HCT116 (cell line): Measurements from ENCODE around the gene RANBP17. TPM values are rescaled to one million over a fixed set of nuclear protein-coding genes. Genes with fewer than 3 reads are reported as not detected.

Experiments
- ATAC-seq: fragments of 200-7000 bp; cut with Tn5 transposase; 2 replicates; pipeline ENCODE4 v1.9.1; 2020; ENCODE audit warnings: mild to moderate bottlenecking, moderate library complexity
- BruUV-seq: library from RNA; stranded (reverse); fragments of 400-500 nt; replicated peaks from 2 replicates; lab custom pipeline; 2021; lab: Mats Ljungman, UMichigan
- CTCF ChIA-PET: fragments of 300-600 bp; sonication (Branson Sonifier 250); formaldehyde crosslinking; loops from one replicate; lab custom pipeline; 2021; ENCODE audit warnings: antibody characterized with exemption; lab: Charles Lee
- POLR2A ChIA-PET: fragments of 300-600, 350-600 bp; sonication (Branson Sonifier 250); formaldehyde crosslinking; loops from one replicate; lab custom pipeline; 2021; ENCODE audit warnings: antibody characterized with exemption; lab: Charles Lee
- RAD21 ChIA-PET, 2 experiments: fragments of 300-600 bp; sonication (Branson Sonifier 250); formaldehyde crosslinking; loops; one replicate each; lab custom pipeline; 2023; ENCODE audit warnings: low total read pairs in 2 of 2; ENCODE audit not compliant: uncharacterized antibody in 2 of 2, unreplicated experiment in 2 of 2, low non-redundant PET in 1 of 2; lab: Charles Lee
- DNase-seq: peaks from one replicate; pipeline ENCODE4 v3.0.0-alpha.2; 2010; ENCODE audit warnings: low read depth, low spot score
- H2AFZ ChIP-seq: fragments of 200-600 bp; shearing (Covaris generic), sonication (generic); 2 replicates; pipeline ENCODE4 v1.6.1; 2017; ENCODE audit warnings: low read depth, mixed run types, mixed read lengths, antibody characterized with exemption, low read length; ENCODE audit not compliant: poor library complexity, severe bottlenecking
- H3K27ac ChIP-seq: 2 replicates; pipeline ENCODE4 v1.5.1; 2012; ENCODE audit warnings: low read depth, low read length
- H3K27me3 ChIP-seq: fragments of 200-600 bp; sonication (generic); 2 replicates; pipeline ENCODE4 v1.6.1; 2016; ENCODE audit warnings: mixed run types, low read length, mixed read lengths; ENCODE audit not compliant: insufficient read depth
- H3K36me3 ChIP-seq, 2 experiments: fragments of 200-500 bp in 1 of 2; fragments of 200-600 bp in 1 of 2; sonication (Bioruptor generic) in 1 of 2; sonication (generic) in 1 of 2; 2 replicates each; pipeline versions ENCODE4 v1.5.1 to v1.6.1; 2014 to 2016; ENCODE audit warnings: low read length in 2 of 2, inconsistent platforms in 1 of 2, mixed read lengths in 1 of 2, mixed run types in 1 of 2; ENCODE audit not compliant: insufficient read depth in 2 of 2, control insufficient read depth in 1 of 2
- H3K4me1 ChIP-seq, 2 experiments: fragments of 200-600 bp in 1 of 2; sonication (generic) in 1 of 2; 2 replicates each; pipeline versions ENCODE4 v1.5.1 to v1.6.1; 2012 to 2017; ENCODE audit warnings: low read length in 2 of 2, inconsistent platforms in 1 of 2, mild to moderate bottlenecking in 1 of 2, mixed read lengths in 1 of 2, mixed run types in 1 of 2, moderate library complexity in 1 of 2; ENCODE audit not compliant: insufficient read depth in 2 of 2, control insufficient read depth in 1 of 2
- H3K4me2 ChIP-seq: fragments of 200-600 bp; sonication (generic); 2 replicates; pipeline ENCODE4 v1.6.1; 2017; ENCODE audit warnings: mixed run types, low read length, mixed read lengths
- H3K4me3 ChIP-seq, 2 experiments: fragments of 200-600 bp in 1 of 2; sonication (generic) in 1 of 2; replicated peaks in 1 of 2; 2 replicates each; pipeline ENCODE4 v1.5.1; 2011 to 2016; ENCODE audit warnings: low read length in 2 of 2, control low read depth in 1 of 2, low read depth in 1 of 2, mild to moderate bottlenecking in 1 of 2, mixed read lengths in 1 of 2, mixed run types in 1 of 2
- H3K79me2 ChIP-seq: fragments of 200-600 bp; sonication (generic); 2 replicates; pipeline ENCODE4 v1.6.1; 2017; ENCODE audit warnings: mild to moderate bottlenecking, mixed run types, low read length, moderate library complexity, mixed read lengths; ENCODE audit not compliant: insufficient read depth
- H3K9ac ChIP-seq: fragments of 200-600 bp; sonication (generic); 2 replicates; pipeline ENCODE4 v1.6.1; 2016; ENCODE audit warnings: low read length, mixed read lengths
- H3K9me2 ChIP-seq: fragments of 200-600 bp; sonication (generic), shearing (Covaris generic); 2 replicates; pipeline ENCODE4 v1.6.1; 2017; ENCODE audit warnings: mixed run types, mild to moderate bottlenecking, moderate library complexity; ENCODE audit not compliant: insufficient read depth
- H3K9me3 ChIP-seq, 2 experiments: fragments of 200-500 bp in 1 of 2; fragments of 200-600 bp in 1 of 2; sonication (Bioruptor generic) in 1 of 2; sonication (generic) in 1 of 2; 2 replicates each; pipeline ENCODE4 v1.6.1; 2014 to 2017; ENCODE audit warnings: low read length in 2 of 2, mixed read lengths in 2 of 2, inconsistent platforms in 1 of 2, low read depth in 1 of 2, mild to moderate bottlenecking in 1 of 2, mixed run types in 1 of 2, moderate library complexity in 1 of 2; ENCODE audit not compliant: control insufficient read depth in 1 of 2, insufficient read depth in 1 of 2
- H4K20me1 ChIP-seq: fragments of 200-600 bp; sonication (generic), shearing (Covaris generic); 2 replicates; pipeline ENCODE4 v1.6.1; 2017; ENCODE audit warnings: mixed run types, mild to moderate bottlenecking, moderate library complexity; ENCODE audit not compliant: insufficient read depth
- CBX3 ChIP-seq: IDR thresholded peaks from 2 replicates; pipeline ENCODE4 v1.6.1; 2012; ENCODE audit warnings: low read depth
- CEBPB ChIP-seq: IDR thresholded peaks from 2 replicates; pipeline ENCODE4 v1.6.1; 2012; ENCODE audit warnings: low read depth
- EGR1 ChIP-seq: IDR thresholded peaks from 2 replicates; pipeline ENCODE4 v1.6.1; 2012; ENCODE audit warnings: low read depth
- ELF1 ChIP-seq: IDR thresholded peaks from 2 replicates; pipeline ENCODE4 v1.6.1; 2012; ENCODE audit warnings: low read depth, borderline replicate concordance
- EZH2 ChIP-seq: fragments of 200-600 bp; sonication (generic); IDR thresholded peaks from 2 replicates; pipeline ENCODE4 v1.6.1; 2017; ENCODE audit warnings: antibody characterized with exemption, mixed run types
- FOSL1 ChIP-seq: IDR thresholded peaks from 2 replicates; pipeline ENCODE4 v1.6.1; 2012; ENCODE audit warnings: low read depth
- POLR2A ChIP-seq: IDR thresholded peaks from 2 replicates; pipeline ENCODE4 v1.7.0; 2011; ENCODE audit warnings: borderline replicate concordance; ENCODE audit not compliant: insufficient read depth, insufficient read length; ENCODE audit errors: extremely low read depth
- RAD21 ChIP-seq: IDR thresholded peaks from 2 replicates; pipeline ENCODE4 v1.6.1; 2012; ENCODE audit warnings: low read depth, mild to moderate bottlenecking
- SIN3A ChIP-seq: IDR thresholded peaks from 2 replicates; pipeline ENCODE4 v1.6.1; 2012; ENCODE audit warnings: low read depth
- SRF ChIP-seq: IDR thresholded peaks from 2 replicates; pipeline ENCODE4 v1.6.1; 2012; ENCODE audit warnings: low read depth
- TCF7L2 ChIP-seq: IDR thresholded peaks from 2 replicates; pipeline ENCODE4 v1.7.0; 2011; ENCODE audit warnings: borderline replicate concordance, inconsistent platforms; ENCODE audit not compliant: insufficient read depth, insufficient read length; ENCODE audit errors: extremely low read depth
- YY1 ChIP-seq: IDR thresholded peaks from 2 replicates; pipeline ENCODE4 v1.6.1; 2011; ENCODE audit warnings: low read length, low read depth, moderate library complexity, mild to moderate bottlenecking; ENCODE audit not compliant: insufficient replicate concordance; ENCODE audit errors: extremely low read depth
- ZFX ChIP-seq: fragments of 450-650 bp; IDR thresholded peaks from 2 replicates; pipeline ENCODE4 v1.6.1; 2017
- ZNF274 ChIP-seq: fragments of 200-500 bp; sonication (Bioruptor generic); IDR thresholded peaks from 2 replicates; pipeline ENCODE4 v1.6.1; 2014; ENCODE audit warnings: mild to moderate bottlenecking, low read depth, low read length, inconsistent platforms
- intact Hi-C: fragments of 100-400 bp; cut with micrococcal nuclease; formaldehyde crosslinking; loops from 2 replicates; pipeline ENCODE4 v1.10.0; 2022
- total RNA-seq: library from RNA; stranded (reverse); gene quantifications from one replicate; pipeline ENCODE4 v1.2.1, GENCODE V29; 2021; ENCODE audit not compliant: unreplicated experiment
- TF ChIP-seq, protein P1 (sequence below), 3 experiments: fragments of 200-600 bp in 1 of 3; sonication (generic) in 1 of 3; IDR thresholded peaks in 2 of 3; conservative IDR thresholded peaks in 1 of 3; 2 replicates each; pipeline ENCODE4 v1.5.1; 2012 to 2017; ENCODE audit warnings: low read depth in 2 of 3, low read length in 2 of 3, antibody characterized with exemption in 1 of 3, borderline replicate concordance in 1 of 3, control low read depth in 1 of 3, mild to moderate bottlenecking in 1 of 3, mixed read lengths in 1 of 3, mixed run types in 1 of 3, moderate library complexity in 1 of 3; ENCODE audit not compliant: insufficient read depth in 1 of 3
- TF ChIP-seq, protein P2 (sequence below): IDR thresholded peaks from 2 replicates; pipeline ENCODE4 v1.6.1; 2011; ENCODE audit warnings: mild to moderate bottlenecking, low read length, moderate library complexity; ENCODE audit not compliant: insufficient replicate concordance; ENCODE audit errors: extremely low read depth

RANBP17 gene
- total RNA-seq, 1 experiment from 2014 or later, result 18.2 TPM

DNA sequence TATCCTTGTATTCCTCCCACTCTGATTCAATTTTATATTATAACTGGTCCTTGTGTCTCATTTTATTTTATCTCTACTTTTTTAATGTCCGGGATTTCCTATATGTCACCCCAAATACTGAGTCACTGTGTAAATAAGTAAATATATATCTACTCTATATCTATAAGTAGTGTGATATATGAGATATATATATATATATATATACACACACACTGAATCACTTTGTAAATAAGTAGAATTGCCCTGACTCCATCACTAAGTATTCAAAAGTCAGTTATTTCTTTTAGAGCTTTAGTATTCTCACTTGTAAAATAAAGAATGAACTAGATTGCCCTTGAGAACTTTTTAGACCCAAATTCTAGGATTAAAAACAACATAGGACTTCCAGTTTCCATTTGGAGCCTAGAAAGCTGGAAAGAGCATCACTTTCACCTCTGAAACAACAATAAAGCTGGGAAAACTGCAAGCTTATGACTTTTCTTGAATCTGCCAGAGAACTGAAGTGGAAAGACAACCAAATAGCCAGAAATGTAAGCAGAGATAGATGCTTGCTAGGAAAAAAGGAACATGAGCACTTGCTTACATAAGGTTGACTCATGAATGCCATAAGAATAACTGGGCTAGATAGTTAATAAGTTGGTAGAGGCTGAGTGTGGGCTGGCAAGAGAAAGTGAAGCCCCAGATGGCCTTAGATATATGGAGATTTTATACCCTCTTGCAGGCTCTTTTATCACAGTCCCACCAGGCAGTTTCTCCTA, 276.1 kb downstream of the RANBP17 start:
- Histone ChIP-seq H3K4me2 (no peak overlapping the region), H4K20me1 (no peaks in the 10 kb centered on the region), H3K9me3 (no peaks in the 10 kb centered on the region), H2AFZ (no peak overlapping the region), H3K36me3 (no peaks in the 10 kb centered on the region), H3K4me1 (no peaks in the 10 kb centered on the region)
- ChIA-PET POLR2A (no interaction called here), CTCF (no interaction called here), RAD21 (no interaction called here)
- intact Hi-C loops, result no loop called here
- TF ChIP-seq SRF, result no peak
- no peak for TF ChIP-seq YY1
- no peak for TF ChIP-seq TCF7L2
- TF ChIP-seq POLR2A, result no peak
- no peak for TF ChIP-seq ZNF274
- no peak for TF ChIP-seq ELF1
- no peak for TF ChIP-seq CEBPB
- TF ChIP-seq, protein P1, sequence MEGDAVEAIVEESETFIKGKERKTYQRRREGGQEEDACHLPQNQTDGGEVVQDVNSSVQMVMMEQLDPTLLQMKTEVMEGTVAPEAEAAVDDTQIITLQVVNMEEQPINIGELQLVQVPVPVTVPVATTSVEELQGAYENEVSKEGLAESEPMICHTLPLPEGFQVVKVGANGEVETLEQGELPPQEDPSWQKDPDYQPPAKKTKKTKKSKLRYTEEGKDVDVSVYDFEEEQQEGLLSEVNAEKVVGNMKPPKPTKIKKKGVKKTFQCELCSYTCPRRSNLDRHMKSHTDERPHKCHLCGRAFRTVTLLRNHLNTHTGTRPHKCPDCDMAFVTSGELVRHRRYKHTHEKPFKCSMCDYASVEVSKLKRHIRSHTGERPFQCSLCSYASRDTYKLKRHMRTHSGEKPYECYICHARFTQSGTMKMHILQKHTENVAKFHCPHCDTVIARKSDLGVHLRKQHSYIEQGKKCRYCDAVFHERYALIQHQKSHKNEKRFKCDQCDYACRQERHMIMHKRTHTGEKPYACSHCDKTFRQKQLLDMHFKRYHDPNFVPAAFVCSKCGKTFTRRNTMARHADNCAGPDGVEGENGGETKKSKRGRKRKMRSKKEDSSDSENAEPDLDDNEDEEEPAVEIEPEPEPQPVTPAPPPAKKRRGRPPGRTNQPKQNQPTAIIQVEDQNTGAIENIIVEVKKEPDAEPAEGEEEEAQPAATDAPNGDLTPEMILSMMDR (IDR thresholded peaks at IDR 0.05 in 2 of 3, conservative IDR thresholded peaks at IDR 0.05 in 1 of 3; ENCODE audit: borderline replicate concordance in 1 of 3, insufficient read depth in 1 of 3, low read depth in 2 of 3, low read length in 2 of 3), result no peak
- no peak for TF ChIP-seq ZFX
- TF ChIP-seq CBX3, result no peak
- TF ChIP-seq FOSL1, result no peak
- TF ChIP-seq SIN3A, result no peak
- TF ChIP-seq EGR1, result no peak
- no peak for TF ChIP-seq RAD21
- TF ChIP-seq EZH2, result no peak
- TF ChIP-seq, protein P2, sequence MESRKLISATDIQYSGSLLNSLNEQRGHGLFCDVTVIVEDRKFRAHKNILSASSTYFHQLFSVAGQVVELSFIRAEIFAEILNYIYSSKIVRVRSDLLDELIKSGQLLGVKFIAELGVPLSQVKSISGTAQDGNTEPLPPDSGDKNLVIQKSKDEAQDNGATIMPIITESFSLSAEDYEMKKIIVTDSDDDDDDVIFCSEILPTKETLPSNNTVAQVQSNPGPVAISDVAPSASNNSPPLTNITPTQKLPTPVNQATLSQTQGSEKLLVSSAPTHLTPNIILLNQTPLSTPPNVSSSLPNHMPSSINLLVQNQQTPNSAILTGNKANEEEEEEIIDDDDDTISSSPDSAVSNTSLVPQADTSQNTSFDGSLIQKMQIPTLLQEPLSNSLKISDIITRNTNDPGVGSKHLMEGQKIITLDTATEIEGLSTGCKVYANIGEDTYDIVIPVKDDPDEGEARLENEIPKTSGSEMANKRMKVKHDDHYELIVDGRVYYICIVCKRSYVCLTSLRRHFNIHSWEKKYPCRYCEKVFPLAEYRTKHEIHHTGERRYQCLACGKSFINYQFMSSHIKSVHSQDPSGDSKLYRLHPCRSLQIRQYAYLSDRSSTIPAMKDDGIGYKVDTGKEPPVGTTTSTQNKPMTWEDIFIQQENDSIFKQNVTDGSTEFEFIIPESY, result no peak
- TF ChIP-seq, all 23 proteins: peak for 0
- no peak overlapping the region for H3K4me3 ChIP-seq
- no TSS peak for BruUV-seq
- DNase-seq (no peak), ATAC-seq (no peak)
- no peaks in the 10 kb centered on the region for H3K9me2 ChIP-seq
- H3K79me2 ChIP-seq, result no peaks in the 10 kb centered on the region
- no peak overlapping the region for H3K27ac ChIP-seq
- H3K27me3 ChIP-seq, result no peaks in the 10 kb centered on the region
- no peak overlapping the region for H3K9ac ChIP-seq
